ENCODE data around the gene LRP11. TPM values are rescaled to one million over a fixed set of nuclear protein-coding genes. Genes with fewer than 3 reads are reported as not detected.

The LRP11 gene
- total RNA-seq, 2 experiments from 2014 or later, result 1.5 TPM

DNA sequence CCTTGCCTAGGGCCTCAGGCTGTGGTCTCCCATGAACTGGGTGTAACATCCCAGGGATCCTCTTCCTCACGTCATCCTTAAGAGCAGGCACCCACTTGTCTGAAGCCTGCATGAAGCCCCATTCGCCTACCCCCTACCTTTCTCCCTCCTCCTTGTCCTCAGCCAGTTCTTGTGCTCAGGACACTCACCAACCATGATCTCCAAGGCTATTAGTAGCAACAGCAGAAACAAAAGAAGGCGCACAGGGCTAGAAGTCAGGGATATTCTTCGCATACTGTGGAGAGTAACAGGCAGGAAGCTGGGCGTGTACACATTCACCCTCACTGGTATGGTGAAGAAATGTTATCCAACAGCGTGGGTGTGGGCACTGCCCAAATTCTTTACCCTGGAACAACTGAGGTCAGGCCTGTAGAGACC, 26.5 kb upstream of the LRP11 start:
- H3K4me2 ChIP-seq (ENCODE audit: low read length), result no peak overlapping the region
- no TSS peak for BruUV-seq (replicated peaks)
- no peak for DNase-seq (ENCODE audit: low spot score)
- ChIA-PET POLR2A (no interaction called here), CTCF (ENCODE audit: unreplicated experiment) (no interaction called here)
- intact Hi-C loops (cut with micrococcal nuclease; ENCODE audit: unreplicated experiment), result no loop called here
- no peaks in the 10 kb centered on the region for H4K20me1 ChIP-seq (ENCODE audit: insufficient read depth, low read length)
- no peak overlapping the region for H3K4me3 ChIP-seq (ENCODE audit: low read depth, low read length, poor library complexity, severe bottlenecking)
- H2AFZ ChIP-seq (ENCODE audit: low read length), result no peak overlapping the region
- no peak overlapping the region for H3K27ac ChIP-seq (ENCODE audit: low read depth, low read length, poor library complexity, severe bottlenecking)
- no peaks in the 10 kb centered on the region for H3K9me2 ChIP-seq (ENCODE audit: insufficient read depth, low read length)
- H3K36me3 ChIP-seq (ENCODE audit: insufficient read depth, low read length), result no peaks in the 10 kb centered on the region
- H3K79me2 ChIP-seq (ENCODE audit: insufficient read depth, low read depth, low read length), result no peaks in the 10 kb centered on the region
- H3K4me1 ChIP-seq (ENCODE audit: insufficient read depth, low read length, poor library complexity, severe bottlenecking), result no peaks in the 10 kb centered on the region
- TF ChIP-seq, protein P1, sequence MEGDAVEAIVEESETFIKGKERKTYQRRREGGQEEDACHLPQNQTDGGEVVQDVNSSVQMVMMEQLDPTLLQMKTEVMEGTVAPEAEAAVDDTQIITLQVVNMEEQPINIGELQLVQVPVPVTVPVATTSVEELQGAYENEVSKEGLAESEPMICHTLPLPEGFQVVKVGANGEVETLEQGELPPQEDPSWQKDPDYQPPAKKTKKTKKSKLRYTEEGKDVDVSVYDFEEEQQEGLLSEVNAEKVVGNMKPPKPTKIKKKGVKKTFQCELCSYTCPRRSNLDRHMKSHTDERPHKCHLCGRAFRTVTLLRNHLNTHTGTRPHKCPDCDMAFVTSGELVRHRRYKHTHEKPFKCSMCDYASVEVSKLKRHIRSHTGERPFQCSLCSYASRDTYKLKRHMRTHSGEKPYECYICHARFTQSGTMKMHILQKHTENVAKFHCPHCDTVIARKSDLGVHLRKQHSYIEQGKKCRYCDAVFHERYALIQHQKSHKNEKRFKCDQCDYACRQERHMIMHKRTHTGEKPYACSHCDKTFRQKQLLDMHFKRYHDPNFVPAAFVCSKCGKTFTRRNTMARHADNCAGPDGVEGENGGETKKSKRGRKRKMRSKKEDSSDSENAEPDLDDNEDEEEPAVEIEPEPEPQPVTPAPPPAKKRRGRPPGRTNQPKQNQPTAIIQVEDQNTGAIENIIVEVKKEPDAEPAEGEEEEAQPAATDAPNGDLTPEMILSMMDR (conservative IDR thresholded peaks at IDR 0.05; ENCODE audit: low read length), result no peak
- no peak for TF ChIP-seq EZH2phosphoT487 (IDR thresholded peaks at IDR 0.05; ENCODE audit: borderline replicate concordance, low read depth, low read length)
- H3K9me3 ChIP-seq (ENCODE audit: low read length), result no peaks in the 10 kb centered on the region

DNA sequence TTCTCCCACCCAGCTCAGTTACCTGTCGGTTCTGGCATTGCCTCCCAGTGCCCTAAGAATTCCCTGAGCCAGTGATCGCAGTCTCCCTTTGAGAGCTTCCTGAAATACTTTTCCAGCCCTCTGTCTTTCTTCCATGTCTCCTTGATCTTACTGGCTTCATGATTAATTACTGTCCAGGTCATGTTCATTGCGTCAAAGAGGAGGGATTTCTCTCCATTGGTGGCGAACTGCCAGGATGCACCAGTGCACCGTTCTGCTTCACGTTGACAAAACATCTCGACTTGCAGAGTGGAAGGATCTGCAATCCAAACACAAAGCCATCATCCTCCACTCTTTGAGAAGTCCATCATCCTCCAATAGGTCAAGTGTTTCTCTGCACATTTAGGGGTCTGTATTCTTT, 25.2 kb upstream of the LRP11 start:
- no peaks in the 10 kb centered on the region for H3K36me3 ChIP-seq (ENCODE audit: insufficient read depth, low read length)
- H3K4me1 ChIP-seq (ENCODE audit: insufficient read depth, low read length, poor library complexity, severe bottlenecking), result no peaks in the 10 kb centered on the region
- H3K4me2 ChIP-seq (ENCODE audit: low read length), result no peak overlapping the region
- ChIA-PET CTCF (ENCODE audit: unreplicated experiment) (no interaction called here), POLR2A (no interaction called here)
- TF ChIP-seq, protein P1 (conservative IDR thresholded peaks at IDR 0.05; ENCODE audit: low read length), result no peak
- no peak for TF ChIP-seq EZH2phosphoT487 (IDR thresholded peaks at IDR 0.05; ENCODE audit: borderline replicate concordance, low read depth, low read length)
- H3K9me3 ChIP-seq (ENCODE audit: low read length), result no peaks in the 10 kb centered on the region
- no peak for DNase-seq (ENCODE audit: low spot score)
- no peak overlapping the region for H2AFZ ChIP-seq (ENCODE audit: low read length)
- no peaks in the 10 kb centered on the region for H3K79me2 ChIP-seq (ENCODE audit: insufficient read depth, low read depth, low read length)
- no peaks in the 10 kb centered on the region for H3K9me2 ChIP-seq (ENCODE audit: insufficient read depth, low read length)
- no TSS peak for BruUV-seq (replicated peaks)
- intact Hi-C loops (cut with micrococcal nuclease; ENCODE audit: unreplicated experiment), result no loop called here
- H3K27ac ChIP-seq (ENCODE audit: low read depth, low read length, poor library complexity, severe bottlenecking), result no peak overlapping the region
- no peaks in the 10 kb centered on the region for H4K20me1 ChIP-seq (ENCODE audit: insufficient read depth, low read length)
- H3K4me3 ChIP-seq (ENCODE audit: low read depth, low read length, poor library complexity, severe bottlenecking), result no peak overlapping the region

DNA sequence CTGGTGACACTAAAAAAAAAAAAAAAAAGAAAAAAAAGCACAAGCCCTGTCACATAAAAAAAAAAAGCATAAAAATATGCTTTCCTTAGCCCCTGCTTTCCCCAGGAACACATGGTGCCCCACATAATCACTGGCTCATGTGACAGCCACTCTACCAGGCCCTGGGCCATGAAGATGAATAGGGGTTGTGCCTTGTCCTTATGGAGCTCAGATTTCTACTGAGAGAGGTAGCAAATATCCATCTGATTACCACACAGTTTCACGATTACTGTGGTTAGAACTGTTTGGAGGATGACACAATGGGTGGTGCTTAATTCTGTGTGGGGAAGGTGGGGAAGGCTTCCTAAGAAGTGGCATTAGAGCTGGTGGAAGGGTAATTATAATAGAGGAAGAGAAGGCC, 24.5 kb upstream of the LRP11 start:
- ChIA-PET CTCF (ENCODE audit: unreplicated experiment) (no interaction called here), POLR2A (no interaction called here)
- no peak overlapping the region for H3K4me2 ChIP-seq (ENCODE audit: low read length)

More for the DNA sequence above, 24.5 kb upstream of the LRP11 start:
- Histone ChIP-seq H3K4me3 (ENCODE audit: low read depth, low read length, poor library complexity, severe bottlenecking) (no peak overlapping the region), H3K79me2 (ENCODE audit: insufficient read depth, low read depth, low read length) (no peaks in the 10 kb centered on the region), H3K9me2 (ENCODE audit: insufficient read depth, low read length) (no peaks in the 10 kb centered on the region), H3K27ac (ENCODE audit: low read depth, low read length, poor library complexity, severe bottlenecking) (no peak overlapping the region), H4K20me1 (ENCODE audit: insufficient read depth, low read length) (no peaks in the 10 kb centered on the region), H3K4me1 (ENCODE audit: insufficient read depth, low read length, poor library complexity, severe bottlenecking) (no peaks in the 10 kb centered on the region), H2AFZ (ENCODE audit: low read length) (no peak overlapping the region), H3K9me3 (ENCODE audit: low read length) (no peaks in the 10 kb centered on the region), H3K36me3 (ENCODE audit: insufficient read depth, low read length) (no peaks in the 10 kb centered on the region)
- no peak for DNase-seq (ENCODE audit: low spot score)
- BruUV-seq (replicated peaks), result no TSS peak
- intact Hi-C loops (cut with micrococcal nuclease; ENCODE audit: unreplicated experiment), result no loop called here
- TF ChIP-seq, protein P1 (conservative IDR thresholded peaks at IDR 0.05; ENCODE audit: low read length), result no peak
- TF ChIP-seq EZH2phosphoT487 (IDR thresholded peaks at IDR 0.05; ENCODE audit: borderline replicate concordance, low read depth, low read length), result no peak

All from OCI-LY7 (cell line).